ENCODE results near the gene PLEK. TPM values are rescaled to one million over a fixed set of nuclear protein-coding genes. Genes with fewer than 3 reads are reported as not detected.

PLEK gene
- total RNA-seq, 4 donors from 2014 or later: 0.68 to 4.7 (median 2.2) TPM

- no peaks in the 10 kb centered on the region for H3K4me1 ChIP-seq
Measured at GRCh38 chr2:68369337-68369734, 4.3 kb downstream of the PLEK start.

GRCh38 chr2:68371138-68371537 is 6.1 kb downstream of the PLEK start:
- in situ Hi-C loops (cut with MboI; ENCODE audit: low sequenced_read_pairs in 4 of 4) (no loop called here), intact Hi-C loops (cut with DNase I; ENCODE audit: low total_unique reads) (no loop called here)
- Histone ChIP-seq H3K27ac (no peak overlapping the region), H3K4me3 (no peak overlapping the region), H3K4me1 (no peaks in the 10 kb centered on the region), H3K36me3 (no peaks in the 10 kb centered on the region), H3K9me3 (no peaks in the 10 kb centered on the region), H3K27me3 (no peaks in the 10 kb centered on the region)
- DNase-seq: no peak
- no peak for TF ChIP-seq CTCF (IDR thresholded peaks at IDR 0.05 in 4 of 5, conservative IDR thresholded peaks at IDR 0.05 in 1 of 5)
- TF ChIP-seq POLR2A (IDR thresholded peaks at IDR 0.05): no peak
- no peak for ATAC-seq

More at GRCh38 chr2:68369337-68369734, 4.3 kb downstream of the PLEK start:
- H3K27ac ChIP-seq: no peak overlapping the region
- H3K9me3 ChIP-seq: no peaks in the 10 kb centered on the region
- no peak for DNase-seq
- H3K4me3 ChIP-seq: no peak overlapping the region
- no peaks in the 10 kb centered on the region for H3K27me3 ChIP-seq
- in situ Hi-C loops (cut with MboI; ENCODE audit: low sequenced_read_pairs in 4 of 4) (loop anchor here in 2 of 4 donors (10.0 kb wide), 1 partner anchor 75 kb away; no protein-coding TSS in a partner anchor), intact Hi-C loops (cut with DNase I; ENCODE audit: low total_unique reads) (no loop called here)
- no peaks in the 10 kb centered on the region for H3K36me3 ChIP-seq
- TF ChIP-seq POLR2A (IDR thresholded peaks at IDR 0.05): no peak
- no peak for TF ChIP-seq CTCF (IDR thresholded peaks at IDR 0.05 in 4 of 5, conservative IDR thresholded peaks at IDR 0.05 in 1 of 5)
- ATAC-seq: no peak

GRCh38 chr2:68371581-68371980 is 6.5 kb downstream of the PLEK start:
- no peak overlapping the region for H3K4me3 ChIP-seq
- in situ Hi-C loops (cut with MboI; ENCODE audit: low sequenced_read_pairs in 4 of 4) (no loop called here), intact Hi-C loops (cut with DNase I; ENCODE audit: low total_unique reads) (no loop called here)
- TF ChIP-seq CTCF (IDR thresholded peaks at IDR 0.05 in 4 of 5, conservative IDR thresholded peaks at IDR 0.05 in 1 of 5) (no peak), POLR2A (IDR thresholded peaks at IDR 0.05) (no peak)
- no peak overlapping the region for H3K27ac ChIP-seq
- H3K36me3 ChIP-seq: no peaks in the 10 kb centered on the region
- DNase-seq: no peak
- no peaks in the 10 kb centered on the region for H3K4me1 ChIP-seq
- no peak for ATAC-seq
- H3K27me3 ChIP-seq: no peaks in the 10 kb centered on the region
- no peaks in the 10 kb centered on the region for H3K9me3 ChIP-seq

- no peaks in the 10 kb centered on the region for H3K27me3 ChIP-seq
- H3K4me3 ChIP-seq: no peak overlapping the region
- no peak for ATAC-seq
- H3K27ac ChIP-seq: no peak overlapping the region
- in situ Hi-C loops (cut with MboI; ENCODE audit: low sequenced_read_pairs in 4 of 4): no loop called here
- no peaks in the 10 kb centered on the region for H3K36me3 ChIP-seq
- TF ChIP-seq POLR2A (IDR thresholded peaks at IDR 0.05) (no peak), CTCF (IDR thresholded peaks at IDR 0.05 in 4 of 5, conservative IDR thresholded peaks at IDR 0.05 in 1 of 5) (no peak)
- intact Hi-C loops (cut with DNase I; ENCODE audit: low total_unique reads): no loop called here
- no peaks in the 10 kb centered on the region for H3K9me3 ChIP-seq
- no peak for DNase-seq
- H3K4me1 ChIP-seq: no peaks in the 10 kb centered on the region
Measured at GRCh38 chr2:68372485-68372884, 7.4 kb downstream of the PLEK start.

- TF ChIP-seq CTCF (IDR thresholded peaks at IDR 0.05 in 4 of 5, conservative IDR thresholded peaks at IDR 0.05 in 1 of 5) (no peak), POLR2A (IDR thresholded peaks at IDR 0.05) (no peak)
- H3K27ac ChIP-seq: no peak overlapping the region
- no peaks in the 10 kb centered on the region for H3K9me3 ChIP-seq
- H3K4me1 ChIP-seq: no peaks in the 10 kb centered on the region
- in situ Hi-C loops (cut with MboI; ENCODE audit: low sequenced_read_pairs in 4 of 4) (no loop called here), intact Hi-C loops (cut with DNase I; ENCODE audit: low total_unique reads) (no loop called here)
- no peak for ATAC-seq
- no peaks in the 10 kb centered on the region for H3K36me3 ChIP-seq
- H3K27me3 ChIP-seq: no peaks in the 10 kb centered on the region
- no peak for DNase-seq
- no peak overlapping the region for H3K4me3 ChIP-seq
Measured at GRCh38 chr2:68374184-68374583, 9.1 kb downstream of the PLEK start.
